Immature natural killer cell (primary cell): ENCODE measurements around the gene SCAF4. TPM values are rescaled to one million over a fixed set of nuclear protein-coding genes. Genes with fewer than 3 reads are reported as not detected.
"Not testable (repeated sequence)": the region's sequence is repeated elsewhere in the genome, so short reads cannot be mapped to it uniquely, and the experiment has no call there.

Source experiments
- DNase-seq, 3 donors: peaks; one replicate each; pipeline ENCODE4 v3.0.0; 2022; ENCODE audit warnings: mixed read lengths in 1 of 3
- H3K27ac Mint-ChIP-seq, 6 donors: one replicate each; pipeline ENCODE4 v1.8.0; 2020; ENCODE audit warnings: mixed read lengths in 6 of 6, mild to moderate bottlenecking in 5 of 6, inconsistent platforms in 4 of 6, moderate library complexity in 3 of 6
- H3K27me3 Mint-ChIP-seq, 3 donors: one replicate each; pipeline ENCODE4 v1.8.0; 2020 to 2021; ENCODE audit warnings: low read depth in 3 of 3, mild to moderate bottlenecking in 3 of 3, mixed read lengths in 3 of 3, moderate library complexity in 3 of 3, inconsistent platforms in 1 of 3
- H3K36me3 Mint-ChIP-seq, 3 donors: one replicate each; pipeline ENCODE4 v1.8.0; 2020; ENCODE audit warnings: mixed read lengths in 3 of 3, inconsistent platforms in 2 of 3, mild to moderate bottlenecking in 2 of 3
- H3K4me1 Mint-ChIP-seq, 2 donors: one replicate each; pipeline ENCODE4 v1.8.0; 2020; ENCODE audit warnings: inconsistent platforms in 2 of 2, mild to moderate bottlenecking in 2 of 2, mixed read lengths in 2 of 2, moderate library complexity in 1 of 2
- H3K4me3 Mint-ChIP-seq, 5 donors: one replicate each; pipeline ENCODE4 v1.8.0; 2020; ENCODE audit warnings: mild to moderate bottlenecking in 5 of 5, mixed read lengths in 5 of 5, inconsistent platforms in 3 of 5, moderate library complexity in 3 of 5
- H3K9me3 Mint-ChIP-seq, 6 donors: one replicate each; pipeline ENCODE4 v1.8.0; 2020; ENCODE audit warnings: mild to moderate bottlenecking in 6 of 6, mixed read lengths in 6 of 6, inconsistent platforms in 4 of 6, moderate library complexity in 3 of 6
- polyA plus RNA-seq, 3 donors: library from polyadenylated mRNA; unstranded; fragments of 300-500 nt; fragmentation: Illumina TruSeq; gene quantifications; one replicate each; pipeline ENCODE4 v1.2.3, GENCODE V29; 2021

The SCAF4 gene
- polyA plus RNA-seq = 10 to 100 TPM in 2 of 3 donors, 1 to 10 TPM in 1; 9.3 to 33.3 (median 10.7) TPM

GRCh38 chr21:31731857-31732596, at the start of gene SCAF4:
Gene SCAF4 (minus strand): TSS chr21:31732118. CDS start chr21:31731692, 426 bp downstream.
- peak; percentile 84 to 86 (median 85) for DNase-seq
- H3K4me1 Mint-ChIP-seq = peaks cover 0 to 15% of the 10 kb centered on the region in 2 donors
- peak within 1 kb of the TSS; percentile 63 to 90 (median 82) for H3K27ac Mint-ChIP-seq
- H3K4me3 Mint-ChIP-seq = peak within 1 kb of the TSS in 4 of 5 donors; percentile 66 to 90 (median 86)
- H3K27me3 Mint-ChIP-seq = peaks cover 0 to 9% (median 3%) of the 10 kb centered on the region in 3 donors
- H3K36me3 Mint-ChIP-seq = no peaks in the 10 kb centered on the region
- H3K9me3 Mint-ChIP-seq = no peaks in the 10 kb centered on the region

GRCh38 chr21:31780944-31781343, 49.0 kb upstream of the SCAF4 start:
- no peak overlapping the region for H3K27ac Mint-ChIP-seq
- H3K9me3 Mint-ChIP-seq = no peaks in the 10 kb centered on the region
- H3K27me3 Mint-ChIP-seq = peaks cover 2 to 5% (median 2%) of the 10 kb centered on the region in 3 donors
- H3K4me3 Mint-ChIP-seq = no peak overlapping the region
- H3K4me1 Mint-ChIP-seq = peaks cover 2 to 5% of the 10 kb centered on the region in 2 donors
- no peak for DNase-seq
- H3K36me3 Mint-ChIP-seq = no peaks in the 10 kb centered on the region

GRCh38 chr21:31778546-31778945, 46.6 kb upstream of the SCAF4 start:
- no peak overlapping the region for H3K27ac Mint-ChIP-seq
- no peaks in the 10 kb centered on the region for H3K4me1 Mint-ChIP-seq
- H3K4me3 Mint-ChIP-seq = no peak overlapping the region
- H3K36me3 Mint-ChIP-seq = no peaks in the 10 kb centered on the region
- H3K27me3 Mint-ChIP-seq = peaks cover 0 to 5% (median 2%) of the 10 kb centered on the region in 3 donors
- no peak for DNase-seq
- H3K9me3 Mint-ChIP-seq = no peaks in the 10 kb centered on the region

GRCh38 chr21:31777857-31778256, 45.9 kb upstream of the SCAF4 start:
- no peak for DNase-seq
- no peak overlapping the region for H3K27ac Mint-ChIP-seq
- no peaks in the 10 kb centered on the region for H3K9me3 Mint-ChIP-seq
- no peaks in the 10 kb centered on the region for H3K4me1 Mint-ChIP-seq
- no peaks in the 10 kb centered on the region for H3K36me3 Mint-ChIP-seq
- peaks cover 0 to 5% (median under 1%) of the 10 kb centered on the region in 3 donors for H3K27me3 Mint-ChIP-seq
- H3K4me3 Mint-ChIP-seq = no peak overlapping the region

GRCh38 chr21:31774031-31774430, 42.1 kb upstream of the SCAF4 start:
- no peak overlapping the region for H3K4me3 Mint-ChIP-seq
- H3K27ac Mint-ChIP-seq = no peak overlapping the region
- no peak for DNase-seq
- no peaks in the 10 kb centered on the region for H3K9me3 Mint-ChIP-seq
- H3K4me1 Mint-ChIP-seq = no peaks in the 10 kb centered on the region
- H3K36me3 Mint-ChIP-seq = no peaks in the 10 kb centered on the region
- peaks cover 0 to 5% (median 1%) of the 10 kb centered on the region in 3 donors for H3K27me3 Mint-ChIP-seq

GRCh38 chr21:31772674-31773555, 41.0 kb upstream of the SCAF4 start:
- Mint-ChIP-seq H3K4me1 (no peaks in the 10 kb centered on the region), H3K9me3 (no peaks in the 10 kb centered on the region), H3K4me3 (no peak overlapping the region), H3K36me3 (no peaks in the 10 kb centered on the region), H3K27me3 (peaks cover 0 to 5% (median 3%) of the 10 kb centered on the region in 3 donors), H3K27ac (peak overlapping the region in 1 of 6 donors; percentile 43)
- no peak for DNase-seq

- no peak for DNase-seq
- Mint-ChIP-seq H3K36me3 (no peaks in the 10 kb centered on the region), H3K4me1 (no peaks in the 10 kb centered on the region), H3K27me3 (peaks cover 0 to 5% (median 3%) of the 10 kb centered on the region in 3 donors), H3K9me3 (no peaks in the 10 kb centered on the region), H3K4me3 (no peak overlapping the region), H3K27ac (no peak overlapping the region)
These were observed 39.8 kb upstream of the SCAF4 start for GRCh38 chr21:31771685-31772084.

- H3K4me1 Mint-ChIP-seq = no peaks in the 10 kb centered on the region
- H3K4me3 Mint-ChIP-seq = no peak overlapping the region
- H3K27me3 Mint-ChIP-seq = peaks cover 0 to 5% (median 3%) of the 10 kb centered on the region in 3 donors
- H3K36me3 Mint-ChIP-seq = no peaks in the 10 kb centered on the region
- DNase-seq = no peak
- no peaks in the 10 kb centered on the region for H3K9me3 Mint-ChIP-seq
- no peak overlapping the region for H3K27ac Mint-ChIP-seq
These were observed 36.8 kb upstream of the SCAF4 start for GRCh38 chr21:31768710-31769109.

GRCh38 chr21:31766899-31767298, 35.0 kb upstream of the SCAF4 start:
- Mint-ChIP-seq H3K27me3 (peaks cover 3 to 7% (median 5%) of the 10 kb centered on the region in 3 donors), H3K27ac (no peak overlapping the region), H3K36me3 (no peaks in the 10 kb centered on the region), H3K9me3 (no peaks in the 10 kb centered on the region), H3K4me3 (no peak overlapping the region), H3K4me1 (no peaks in the 10 kb centered on the region)
- no peak for DNase-seq

- not testable (repeated sequence) for H3K4me3 Mint-ChIP-seq, H3K4me1 Mint-ChIP-seq, DNase-seq, H3K36me3 Mint-ChIP-seq, H3K9me3 Mint-ChIP-seq, H3K27me3 Mint-ChIP-seq, H3K27ac Mint-ChIP-seq
These were observed 33.9 kb upstream of the SCAF4 start for GRCh38 chr21:31765850-31766249.

- H3K27ac Mint-ChIP-seq = no peak overlapping the region
- H3K36me3 Mint-ChIP-seq = no peaks in the 10 kb centered on the region
- H3K9me3 Mint-ChIP-seq = no peaks in the 10 kb centered on the region
- H3K27me3 Mint-ChIP-seq = peaks cover 3 to 11% (median 8%) of the 10 kb centered on the region in 3 donors
- no peaks in the 10 kb centered on the region for H3K4me1 Mint-ChIP-seq
- DNase-seq = no peak
- H3K4me3 Mint-ChIP-seq = no peak overlapping the region
These were observed 29.0 kb upstream of the SCAF4 start for GRCh38 chr21:31760931-31761330.

- Mint-ChIP-seq H3K9me3 (no peaks in the 10 kb centered on the region), H3K4me3 (no peak overlapping the region), H3K4me1 (no peaks in the 10 kb centered on the region), H3K27me3 (peaks cover 0 to 9% (median 4%) of the 10 kb centered on the region in 3 donors), H3K36me3 (no peaks in the 10 kb centered on the region), H3K27ac (no peak overlapping the region)
- no peak for DNase-seq
These were observed 24.9 kb upstream of the SCAF4 start for GRCh38 chr21:31756787-31757186.

GRCh38 chr21:31755027-31755426, 23.1 kb upstream of the SCAF4 start:
- DNase-seq = no peak
- Mint-ChIP-seq H3K27ac (no peak overlapping the region), H3K4me1 (no peaks in the 10 kb centered on the region), H3K4me3 (no peak overlapping the region), H3K27me3 (peaks cover 0 to 9% (median 4%) of the 10 kb centered on the region in 3 donors), H3K9me3 (no peaks in the 10 kb centered on the region), H3K36me3 (no peaks in the 10 kb centered on the region)

GRCh38 chr21:31754708-31754960, 22.7 kb upstream of the SCAF4 start:
- no peak overlapping the region for H3K4me3 Mint-ChIP-seq
- DNase-seq = no peak
- H3K36me3 Mint-ChIP-seq = no peaks in the 10 kb centered on the region
- no peaks in the 10 kb centered on the region for H3K9me3 Mint-ChIP-seq
- H3K27ac Mint-ChIP-seq = no peak overlapping the region
- peaks cover 0 to 9% (median 4%) of the 10 kb centered on the region in 3 donors for H3K27me3 Mint-ChIP-seq
- H3K4me1 Mint-ChIP-seq = no peaks in the 10 kb centered on the region
